Superior temporal gyrus (tissue), 1 donor: ENCODE measurements around the gene RDH16.
"Not testable (repeated sequence)": the region's sequence is repeated elsewhere in the genome, so short reads cannot be mapped to it uniquely, and the experiment has no call there.

Experiments
- DNase-seq: peaks from one replicate; pipeline ENCODE4 v3.0.0-alpha.2; 2016; ENCODE audit errors: extremely low spot score

RDH16 gene

GRCh38 chr12:56921346-56921745, 36.1 kb downstream of the RDH16 start:
- DNase-seq, result no peak

GRCh38 chr12:56918139-56918538, 39.3 kb downstream of the RDH16 start:
- not testable (repeated sequence) for DNase-seq

- no peak for DNase-seq
Observed at GRCh38 chr12:56916996-56917333, 40.4 kb downstream of the RDH16 start.

GRCh38 chr12:56916296-56916995, 41.0 kb downstream of the RDH16 start:
- DNase-seq, result no peak

- no peak for DNase-seq
Observed at GRCh38 chr12:56914724-56915123, 42.7 kb downstream of the RDH16 start.

GRCh38 chr12:56914256-56914655, 43.2 kb downstream of the RDH16 start:
- no peak for DNase-seq

GRCh38 chr12:56909403-56909802, 48.0 kb downstream of the RDH16 start:
- not testable (repeated sequence) for DNase-seq

- DNase-seq, result no peak
Observed at GRCh38 chr12:56908136-56908535, 49.3 kb downstream of the RDH16 start.

- DNase-seq, result no peak
Observed at GRCh38 chr12:56905852-56906251, 51.6 kb downstream of the RDH16 start.

GRCh38 chr12:56903374-56903773, 54.0 kb downstream of the RDH16 start:
- DNase-seq, result no peak
